GM04503 (cell line): ENCODE measurements around the gene PRICKLE4.
A peak's percentile ranks its signal among the peaks of the same experiment; 100 is the strongest.

Experiments used
- DNase-seq: peaks from one replicate; pipeline ENCODE4 v3.0.0-alpha.2; 2012; ENCODE audit warnings: low read depth

PRICKLE4 gene

DNA sequence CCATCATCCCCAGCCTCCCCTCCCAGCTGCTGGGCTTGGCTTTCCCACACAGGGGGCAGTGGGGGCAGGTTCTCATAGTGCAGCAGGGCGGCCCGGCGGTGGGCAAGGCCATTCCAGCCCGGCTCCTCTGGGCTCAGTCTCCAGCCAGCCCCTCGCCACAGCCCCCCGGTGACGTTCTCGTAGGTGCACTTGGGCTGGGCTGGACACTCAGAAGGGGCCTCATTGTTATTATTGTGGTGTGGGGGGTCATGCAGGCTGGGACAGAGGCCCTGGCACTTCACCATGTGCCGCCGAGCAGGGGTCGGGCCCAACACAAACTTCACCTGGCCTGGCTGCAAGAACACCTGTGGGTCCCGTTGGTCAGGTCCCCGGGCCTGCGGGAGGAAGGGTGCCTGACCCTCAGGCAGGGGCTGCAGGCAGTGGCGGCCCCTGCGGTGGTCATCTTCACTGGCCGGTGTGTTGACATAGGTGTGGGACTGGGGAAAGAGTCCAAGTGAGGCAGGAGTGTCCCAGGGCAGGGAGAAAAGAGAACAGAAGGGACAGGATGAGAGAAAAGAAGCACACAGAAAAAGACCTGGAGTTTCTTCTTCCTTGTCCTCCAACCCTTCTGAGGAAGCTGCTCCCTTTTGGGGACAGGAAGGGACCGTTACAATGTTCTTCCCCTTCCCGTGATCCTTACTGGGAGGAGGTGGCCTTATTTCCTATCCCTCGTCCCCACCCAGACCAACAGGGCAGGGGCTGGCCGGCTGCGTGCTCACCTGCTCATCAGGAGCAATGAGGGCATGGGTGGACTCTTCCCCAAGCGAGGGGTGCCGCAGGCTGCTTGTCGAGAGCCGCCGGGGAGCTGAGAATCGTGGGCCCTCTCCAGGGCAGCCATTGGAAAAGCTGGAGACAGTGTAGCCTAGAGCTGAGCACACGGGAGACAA lies 9.3 kb upstream of the PRICKLE4 start:
- DNase-seq = no peak

DNA sequence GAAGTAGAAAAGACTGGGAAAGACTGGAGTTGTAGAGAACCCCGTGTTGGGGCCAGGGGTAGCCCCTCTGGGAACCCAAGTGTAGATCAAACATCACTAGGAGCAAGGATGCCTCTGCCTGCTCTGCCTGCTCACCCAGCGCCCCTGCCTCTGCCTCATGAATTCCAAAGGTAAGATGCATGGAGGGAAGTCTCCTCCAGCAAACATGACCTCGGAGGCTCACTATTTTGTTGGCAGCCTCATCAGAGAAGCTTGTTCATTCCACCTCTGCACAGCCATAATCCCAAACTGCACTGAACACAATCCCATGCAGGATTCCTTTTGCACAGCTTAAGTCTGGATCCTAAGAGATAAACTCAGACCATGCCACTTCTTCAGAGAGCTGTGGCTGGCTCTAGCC lies 5.7 kb upstream of the PRICKLE4 start:
- no peak for DNase-seq

DNA sequence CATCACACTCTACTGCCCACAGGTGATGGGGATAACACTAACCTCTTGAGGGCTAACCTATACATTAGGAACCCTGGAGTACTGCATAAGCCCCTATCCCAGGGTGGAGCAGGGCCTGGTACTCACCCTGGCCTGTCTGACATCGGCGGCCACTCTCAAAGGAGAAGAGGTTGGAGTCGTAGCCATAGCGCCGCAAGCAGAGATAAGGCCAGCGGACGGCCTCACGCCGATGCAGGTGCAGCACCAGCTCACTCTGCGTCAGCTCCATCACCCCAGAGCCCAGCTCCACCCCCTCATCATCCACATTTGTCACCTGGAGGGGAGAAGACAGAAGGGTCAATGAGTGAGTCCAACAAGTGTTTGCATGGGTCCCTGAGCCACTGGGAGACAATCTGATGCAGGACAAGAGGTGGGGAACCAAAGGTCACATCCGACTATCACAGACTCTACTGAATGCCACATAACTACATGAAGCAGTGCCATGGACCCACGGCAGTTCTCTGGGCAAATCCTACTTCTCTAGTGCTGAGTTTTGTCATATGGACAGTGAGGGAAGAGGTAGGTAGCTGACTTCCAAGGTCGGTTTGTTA lies 5.2 kb upstream of the PRICKLE4 start:
- no peak for DNase-seq

DNA sequence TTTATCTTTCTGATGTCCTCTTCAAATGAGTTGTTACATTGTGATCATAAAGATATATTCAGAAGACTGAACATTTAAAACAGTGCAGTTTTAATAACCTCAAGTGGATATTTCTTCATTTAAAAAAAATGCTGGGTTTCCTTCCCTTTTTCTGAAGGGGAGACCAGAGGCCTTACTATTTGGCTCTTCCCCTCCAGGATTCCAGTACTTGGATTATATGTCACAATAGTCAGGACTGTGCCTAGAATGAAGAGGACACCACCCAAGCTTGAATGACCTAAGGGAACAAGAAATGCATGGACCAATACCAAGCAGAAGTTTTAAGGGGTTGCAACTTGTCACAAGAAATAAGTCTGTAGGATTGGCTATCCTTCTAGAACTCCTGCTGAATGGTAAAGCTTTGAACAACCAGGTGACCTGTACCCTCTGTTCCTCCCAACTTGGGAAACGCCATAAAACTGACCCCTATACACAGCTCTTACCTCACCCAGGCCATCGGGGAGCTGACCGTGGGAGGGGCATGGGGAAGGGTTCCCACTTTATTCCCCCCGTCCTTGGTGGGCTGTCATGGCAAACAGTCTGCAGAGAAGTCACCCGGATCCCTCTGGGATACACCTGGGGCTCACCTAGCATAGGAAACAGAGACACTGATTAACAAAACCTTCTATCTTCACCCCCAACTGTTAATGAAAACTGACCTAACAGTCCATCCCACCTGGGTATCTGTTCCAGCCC lies 2.9 kb upstream of the PRICKLE4 start:
- DNase-seq = no peak

DNA sequence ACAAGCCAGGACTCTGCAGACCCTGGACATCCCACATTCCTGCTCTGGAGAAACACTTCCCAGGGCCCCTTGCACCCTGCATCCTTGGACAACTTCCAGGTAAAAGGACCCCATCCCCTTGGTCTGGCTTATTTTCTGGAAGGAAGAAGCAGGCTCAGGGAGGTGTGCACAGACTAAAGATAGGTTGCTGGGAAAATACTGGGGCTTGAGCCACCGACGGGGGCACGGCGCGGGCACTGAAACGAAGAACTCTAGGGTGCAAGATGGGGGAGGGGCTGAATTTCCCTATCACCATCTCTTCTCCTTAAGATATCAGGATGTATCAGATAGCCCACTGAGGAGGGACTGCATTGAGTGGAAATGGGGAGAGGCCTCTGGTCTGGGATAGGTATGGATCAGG lies 1.7 kb upstream of the PRICKLE4 start:
- DNase-seq = no peak

DNA sequence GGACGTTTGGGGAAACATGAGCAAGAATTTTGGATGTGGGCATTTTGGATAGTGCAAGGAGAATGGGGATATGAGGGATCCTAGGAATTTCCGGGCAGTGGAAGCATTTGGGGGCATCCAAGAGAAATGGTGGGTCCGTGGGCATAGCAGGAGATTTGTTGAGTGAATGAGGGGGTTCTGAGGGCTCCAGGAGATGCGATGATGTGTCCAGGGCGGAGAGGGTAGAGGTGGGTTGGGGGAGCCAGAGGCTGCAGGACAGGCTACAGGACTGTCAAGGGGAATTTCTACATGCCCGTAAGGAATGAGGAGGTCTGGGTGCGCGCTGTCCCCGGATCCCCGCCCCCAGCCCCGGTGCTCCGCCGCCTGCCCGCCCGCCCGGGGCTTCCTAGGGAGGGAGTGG lies 1.2 kb upstream of the PRICKLE4 start:
- no peak for DNase-seq

DNA sequence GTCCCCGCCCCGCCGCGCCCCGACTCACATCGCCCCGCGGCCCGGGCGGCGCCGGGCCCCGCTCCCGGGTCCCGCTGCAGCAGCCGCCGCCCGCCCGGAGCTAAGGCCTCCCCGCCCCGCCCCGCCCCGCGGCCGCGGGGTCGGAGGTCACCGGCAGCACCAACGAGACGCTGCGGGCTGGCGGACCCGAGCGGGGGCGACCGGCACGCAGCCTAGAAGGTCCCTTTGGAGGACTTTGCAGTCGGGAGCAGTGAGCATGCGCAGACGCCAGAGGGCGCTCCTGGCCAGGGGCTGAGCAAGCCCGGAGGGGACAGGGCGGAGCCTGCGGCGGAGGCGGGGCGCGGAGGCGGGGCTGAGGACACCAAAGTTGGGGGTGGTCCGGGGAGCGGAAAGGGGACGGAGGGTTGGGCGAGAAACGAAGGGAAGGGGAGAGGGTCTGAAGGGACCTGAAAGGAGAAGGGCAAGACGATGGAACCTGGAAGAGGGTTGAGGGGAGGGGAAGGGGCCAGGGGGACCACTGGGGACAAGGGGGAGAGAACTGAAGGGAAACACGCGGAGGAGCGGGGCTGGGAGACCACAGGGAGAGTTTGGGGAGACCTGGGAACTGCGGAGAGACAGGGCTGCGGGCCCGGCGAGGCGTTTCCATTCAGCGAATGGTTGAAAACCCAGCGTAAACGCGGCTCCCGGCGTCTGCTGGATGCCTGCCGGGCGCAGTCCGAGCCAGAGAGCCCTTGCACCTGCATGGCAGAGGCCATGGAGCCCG lies 613 bp upstream of the PRICKLE4 start, which contains the start of gene FRS3:
Gene FRS3, minus strand, starts transcription at position 113 of the 763 bp plus-strand sequence. CDS start 2,913 bp downstream, outside the sequence.
- no peak for DNase-seq

DNA sequence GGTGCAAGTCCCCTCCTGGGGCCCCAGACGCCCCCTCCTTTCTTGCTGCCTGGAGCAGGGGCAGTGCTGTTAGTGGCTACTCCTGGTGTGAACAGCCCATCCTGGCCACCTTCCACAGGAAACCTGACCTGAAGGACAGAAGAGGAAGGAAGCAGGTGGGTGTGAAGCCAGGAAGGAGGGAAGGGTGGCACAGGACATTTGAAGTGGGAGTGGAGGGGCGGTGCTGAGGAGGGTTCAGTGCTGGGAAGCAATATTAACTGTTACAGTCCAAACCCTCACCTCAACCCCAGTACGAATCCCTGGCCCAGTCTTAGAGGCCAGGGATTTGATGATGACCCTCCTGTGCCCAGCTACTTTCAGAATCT lies 766 bp downstream of the PRICKLE4 start:
- no peak for DNase-seq

DNA sequence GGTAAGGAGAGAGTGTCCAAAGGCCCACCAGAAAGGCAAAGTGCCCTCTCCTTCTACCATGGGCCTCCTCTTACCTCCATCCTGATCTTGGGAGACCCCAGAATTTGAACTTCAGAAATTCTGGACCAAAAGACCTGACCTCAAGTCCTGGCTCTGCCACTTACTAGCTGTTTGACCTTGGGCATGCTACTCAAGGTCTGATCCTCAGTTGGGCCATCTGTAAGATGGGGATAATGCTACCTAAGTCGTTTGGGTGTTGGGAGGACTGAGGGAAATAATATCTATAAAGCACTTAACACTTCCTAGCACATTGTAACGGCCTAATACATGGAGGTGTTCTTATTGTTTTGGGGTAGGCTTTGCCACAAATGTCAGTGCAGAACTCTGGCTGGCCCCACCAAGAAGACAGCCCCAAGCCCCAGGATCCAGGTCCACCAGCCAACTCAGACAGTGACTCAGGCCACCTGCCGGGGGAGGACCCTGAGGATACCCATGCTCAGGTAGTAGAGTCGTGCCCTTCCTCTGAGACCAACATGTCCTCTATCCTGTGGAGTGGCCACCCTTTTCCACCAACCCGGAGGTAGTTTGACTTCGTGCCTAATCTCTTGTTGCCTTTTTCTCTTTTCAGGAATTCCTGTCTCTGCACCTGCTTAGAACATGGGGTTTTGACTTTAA lies 2.7 kb downstream of the PRICKLE4 start:
- DNase-seq = no peak

DNA sequence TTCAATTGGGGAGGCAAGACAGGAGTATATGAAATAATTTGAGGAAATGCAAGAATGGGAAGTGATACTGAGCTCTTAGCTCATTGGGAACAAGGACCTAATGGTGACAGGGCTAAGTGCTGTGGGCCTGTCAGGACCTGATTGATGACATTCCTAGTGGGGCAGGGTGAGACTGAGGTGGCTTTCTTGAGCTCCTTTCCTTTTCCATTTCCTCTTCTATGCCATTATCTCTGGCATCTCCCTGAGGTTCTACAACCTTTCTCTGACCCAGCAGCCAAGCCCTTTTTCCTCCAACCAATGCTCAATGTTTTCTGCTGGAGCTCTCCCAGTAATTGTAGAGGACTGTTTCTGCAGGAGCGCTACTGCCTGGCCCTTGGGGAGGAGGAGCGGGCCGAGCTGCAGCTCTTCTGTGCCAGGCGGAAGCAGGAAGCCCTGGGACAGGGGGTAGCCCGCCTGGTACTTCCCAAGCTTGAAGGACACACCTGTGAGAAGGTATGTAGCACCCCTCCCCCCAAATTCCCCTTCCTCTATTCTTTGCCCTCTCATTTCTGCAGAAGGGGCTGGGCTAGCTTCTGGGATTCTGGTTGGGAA lies 4.1 kb downstream of the PRICKLE4 start:
- no peak for DNase-seq

DNA sequence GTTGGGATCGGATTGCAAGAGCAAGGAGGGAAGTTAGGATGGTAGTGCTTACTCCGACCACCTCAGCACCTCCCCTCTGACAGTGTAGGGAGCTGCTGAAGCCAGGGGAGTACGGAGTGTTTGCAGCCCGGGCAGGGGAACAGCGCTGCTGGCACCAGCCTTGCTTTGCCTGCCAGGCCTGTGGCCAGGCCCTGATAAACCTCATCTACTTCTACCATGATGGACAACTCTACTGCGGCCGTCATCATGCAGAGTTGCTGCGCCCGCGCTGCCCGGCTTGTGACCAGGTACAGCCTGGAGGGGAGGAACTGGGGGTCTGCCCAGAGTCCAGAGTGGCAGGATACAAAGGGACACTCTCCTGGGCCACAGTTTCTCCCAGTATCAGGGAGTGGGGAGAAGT lies 4.7 kb downstream of the PRICKLE4 start:
- no peak for DNase-seq

DNA sequence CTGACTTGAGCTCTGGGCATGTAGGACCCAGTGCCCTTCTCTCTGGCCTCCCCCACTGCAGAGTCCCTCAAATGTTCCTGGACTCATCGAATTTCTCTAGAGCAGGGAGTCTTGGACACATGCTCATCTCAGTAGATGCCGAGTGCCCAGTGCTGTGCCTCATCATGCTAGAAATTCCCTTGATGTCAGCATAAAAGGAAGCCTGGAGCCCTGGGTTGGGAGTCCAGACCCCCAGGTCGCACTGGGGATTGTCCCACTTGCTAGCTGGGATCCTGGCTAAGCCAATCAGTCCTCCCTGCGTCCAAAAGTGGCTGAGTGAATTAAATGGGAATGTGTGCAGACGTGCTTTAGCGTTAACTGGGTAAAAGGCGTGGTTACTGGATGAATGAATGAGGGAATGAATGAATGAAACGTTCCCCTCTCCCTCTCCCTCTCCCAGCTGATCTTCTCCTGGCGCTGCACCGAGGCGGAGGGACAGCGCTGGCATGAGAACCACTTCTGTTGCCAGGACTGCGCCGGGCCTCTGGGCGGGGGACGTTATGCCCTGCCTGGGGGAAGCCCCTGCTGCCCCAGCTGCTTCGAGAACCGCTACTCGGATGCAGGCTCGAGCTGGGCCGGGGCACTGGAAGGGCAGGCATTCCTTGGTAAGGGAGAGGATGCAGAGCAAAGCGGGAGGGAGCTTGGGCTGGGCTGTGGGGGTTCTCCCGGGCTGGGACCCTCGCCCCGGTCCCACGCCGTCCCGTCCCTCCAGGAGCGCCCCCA lies 5.3 kb downstream of the PRICKLE4 start:
- DNase-seq = no peak

DNA sequence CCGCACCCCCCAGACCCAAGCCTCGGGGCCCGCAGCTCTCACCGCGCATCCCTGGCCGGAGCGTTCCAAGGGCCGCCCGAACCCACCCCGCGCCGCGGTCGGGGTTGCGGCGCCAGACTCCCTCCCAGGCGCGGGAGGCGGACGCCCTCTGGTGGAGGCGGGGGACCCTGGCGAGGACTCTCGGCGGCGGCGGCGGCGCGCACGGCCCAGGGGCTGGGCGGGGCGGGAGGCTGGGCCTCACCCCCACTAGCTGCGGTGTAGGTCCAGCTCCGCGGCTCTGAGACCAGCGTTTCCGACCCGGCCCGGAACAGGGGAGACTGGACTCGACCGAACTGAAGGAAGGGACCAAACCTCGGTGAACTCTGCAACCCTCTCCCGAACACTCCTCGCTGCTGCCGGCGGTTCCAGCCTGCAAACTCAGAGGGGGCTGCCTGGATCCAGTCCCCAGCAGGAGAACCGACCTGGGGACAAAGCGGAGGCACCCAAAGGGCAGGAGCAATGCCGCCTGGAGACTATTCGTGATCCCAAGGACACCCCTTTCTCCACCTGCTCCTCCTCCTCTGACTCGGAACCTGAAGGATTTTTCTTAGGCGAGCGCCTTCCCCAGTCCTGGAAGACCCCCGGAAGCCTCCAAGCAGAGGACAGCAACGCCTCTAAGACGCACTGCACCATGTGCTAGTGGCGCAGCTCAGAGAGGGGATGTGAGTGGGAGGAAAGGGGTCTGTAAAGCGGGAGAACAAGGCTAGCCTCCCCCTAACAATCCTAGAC lies 6.1 kb downstream of the PRICKLE4 start:
- DNase-seq = no peak

DNA sequence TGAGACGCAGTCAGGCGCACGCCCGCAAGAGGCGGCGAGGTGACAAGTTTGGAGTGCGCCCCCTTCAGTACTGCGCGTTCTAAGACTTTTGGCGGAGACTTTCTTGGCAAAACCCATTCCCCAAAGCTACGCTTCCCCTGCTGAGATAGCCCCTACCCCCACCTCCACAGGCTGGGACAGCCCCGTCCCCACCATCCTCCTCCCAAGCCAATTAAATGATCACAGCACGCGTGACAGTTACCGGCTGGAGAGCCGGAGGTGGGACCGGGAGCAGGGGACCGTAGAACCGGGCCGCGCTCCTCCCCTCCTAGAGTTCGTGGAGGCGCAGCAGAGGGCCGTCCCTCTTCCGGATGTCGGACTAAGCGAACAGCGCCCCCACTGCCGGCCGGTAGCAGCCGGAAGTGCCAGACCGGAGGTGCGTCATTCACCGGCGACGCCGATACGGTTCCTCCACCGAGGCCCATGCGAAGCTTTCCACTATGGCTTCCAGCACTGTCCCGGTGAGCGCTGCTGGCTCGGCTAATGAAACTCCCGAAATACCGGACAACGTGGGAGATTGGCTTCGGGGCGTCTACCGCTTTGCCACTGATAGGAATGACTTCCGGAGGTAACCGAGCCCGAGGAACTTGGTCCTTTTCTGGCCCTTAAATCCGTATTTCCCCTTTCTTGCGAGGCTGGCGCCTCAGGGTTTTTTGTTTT lies 6.8 kb downstream of the PRICKLE4 start, which contains the start of gene TOMM6:
Gene TOMM6, plus strand, starts transcription at position 476 of the 699 bp plus-strand sequence. Its CDS starts 4 bp downstream, at position 480.
- peak; percentile 73 for DNase-seq

DNA sequence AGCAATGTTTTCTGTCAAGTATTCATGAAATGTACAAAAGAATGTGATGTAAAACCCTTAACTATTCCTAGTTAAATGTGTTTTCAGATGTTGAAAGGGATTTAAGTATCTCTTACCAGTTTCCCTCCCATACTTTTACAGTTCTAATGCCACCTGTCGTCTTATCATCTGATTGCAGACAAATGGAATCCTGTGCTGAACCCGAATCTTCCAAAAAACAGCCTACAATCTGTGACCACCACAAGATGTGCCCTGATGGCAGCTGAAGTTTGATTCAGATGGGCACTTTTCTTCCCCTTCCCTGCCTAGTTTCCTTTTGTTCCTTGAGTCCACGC lies 8.8 kb downstream of the PRICKLE4 start:
- DNase-seq = no peak

DNA sequence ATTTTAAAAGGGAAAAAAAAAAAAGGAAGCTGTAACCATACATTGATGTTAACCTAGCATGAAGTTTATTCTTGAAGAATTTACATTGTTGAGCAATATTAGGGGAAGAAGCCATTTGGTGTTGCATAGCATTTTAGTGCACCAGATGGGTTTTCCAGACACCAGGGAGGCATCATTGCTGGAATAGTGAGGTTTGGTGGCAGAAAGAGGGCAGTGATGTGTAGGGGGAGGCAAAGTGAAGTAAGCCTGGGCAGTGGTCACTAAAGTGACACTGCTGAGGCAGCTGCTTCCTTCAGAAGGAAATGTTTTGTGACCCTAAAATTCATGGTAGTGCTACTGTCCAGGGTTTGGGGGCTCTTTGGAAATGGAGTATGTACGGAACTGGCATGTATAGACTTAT lies 9.5 kb downstream of the PRICKLE4 start:
- DNase-seq = no peak

DNA sequence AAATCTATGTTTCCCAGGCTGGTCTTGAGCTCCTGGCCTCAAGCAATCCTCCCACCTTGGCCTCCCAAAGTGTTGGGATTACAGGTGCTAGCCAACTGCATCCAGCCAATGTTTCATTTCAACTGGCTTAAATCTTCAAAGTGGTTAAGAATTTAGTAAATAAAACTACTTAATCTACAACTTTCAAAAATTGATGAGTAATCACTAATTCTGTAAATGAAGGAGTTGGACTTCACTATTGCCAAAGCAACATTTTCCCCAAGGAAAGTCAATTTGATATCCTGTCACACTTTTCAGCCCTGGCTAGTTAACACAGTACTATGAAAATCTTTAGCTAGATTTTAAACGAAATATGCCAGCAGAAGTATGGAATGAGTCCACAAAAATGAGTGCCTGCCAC lies 10.7 kb downstream of the PRICKLE4 start:
- DNase-seq = no peak

DNA sequence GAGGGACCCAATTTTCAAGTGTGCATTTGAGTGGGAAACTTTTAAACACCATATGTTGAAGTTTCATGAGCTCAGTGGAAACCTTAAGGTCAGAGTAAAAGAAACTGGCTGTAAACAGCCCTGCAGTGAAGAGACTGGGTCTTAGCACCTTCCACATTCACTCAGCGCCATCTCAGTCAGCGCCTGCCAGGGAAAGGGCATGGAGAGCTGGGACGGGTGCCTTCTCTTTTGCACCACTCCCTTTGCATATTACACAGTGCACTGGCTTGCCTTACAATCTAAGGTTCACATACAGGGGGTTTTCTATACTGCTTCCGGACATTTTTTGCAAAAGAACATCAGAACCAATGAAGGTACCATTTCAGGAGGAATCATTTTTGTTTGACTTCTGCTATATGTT lies 11.4 kb downstream of the PRICKLE4 start:
- DNase-seq = no peak

DNA sequence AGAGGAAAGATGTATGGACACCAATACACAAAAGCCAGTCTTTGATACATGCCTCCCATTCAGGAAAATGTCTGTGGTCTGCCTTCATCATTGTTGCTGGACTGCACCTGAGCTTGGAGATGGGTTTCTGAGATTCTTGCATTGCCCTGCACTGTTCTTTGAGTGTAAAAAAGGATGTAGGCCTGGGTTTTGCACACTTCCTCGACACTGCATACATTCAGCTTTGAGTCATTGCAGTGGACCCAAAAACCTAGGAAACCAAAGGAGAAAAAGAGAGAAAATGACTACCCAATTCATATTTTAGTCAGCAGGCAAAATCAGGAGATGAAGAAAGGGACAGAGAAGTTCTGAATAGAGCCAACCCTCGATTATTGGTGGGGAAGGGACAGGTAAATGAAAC lies 15.9 kb downstream of the PRICKLE4 start:
- no peak for DNase-seq
